HG03354 (cell line): ENCODE results near the gene OR8D2.
"Not testable (repeated sequence)": the region's sequence is repeated elsewhere in the genome, so short reads cannot be mapped to it uniquely, and the experiment has no call there.

Experiments
- ATAC-seq: cut with Tn5 transposase; IDR thresholded peaks from one replicate; pipeline ENCODE4 v1.9.1; 2021; ENCODE audit warnings: mild to moderate bottlenecking; ENCODE audit not compliant: unreplicated experiment, poor library complexity, severe bottlenecking

The OR8D2 gene

GRCh38 chr11:124296016-124296415 is 24.0 kb downstream of the OR8D2 start:
- ATAC-seq, result no peak

GRCh38 chr11:124294687-124295086 is 25.3 kb downstream of the OR8D2 start:
- ATAC-seq, result no peak

GRCh38 chr11:124285610-124286344 is 34.2 kb downstream of the OR8D2 start:
- ATAC-seq, result no peak

- no peak for ATAC-seq
These were observed 41.7 kb downstream of the OR8D2 start for GRCh38 chr11:124278261-124278660.

GRCh38 chr11:124277804-124278203 is 42.2 kb downstream of the OR8D2 start:
- ATAC-seq, result no peak

GRCh38 chr11:124277207-124277606 is 42.8 kb downstream of the OR8D2 start:
- no peak for ATAC-seq

GRCh38 chr11:124276081-124276480 is 43.9 kb downstream of the OR8D2 start:
- ATAC-seq, result no peak

GRCh38 chr11:124274000-124274399 is 46.0 kb downstream of the OR8D2 start:
- ATAC-seq, result no peak

GRCh38 chr11:124270886-124271285 is 49.1 kb downstream of the OR8D2 start:
- ATAC-seq, result not testable (repeated sequence)
